ENCODE data around the gene PSKH1. TPM values are rescaled to one million over a fixed set of nuclear protein-coding genes. Genes with fewer than 3 reads are reported as not detected.

The PSKH1 gene
- total RNA-seq, 1 donor from 2014 or later: 44.5 TPM

DNA sequence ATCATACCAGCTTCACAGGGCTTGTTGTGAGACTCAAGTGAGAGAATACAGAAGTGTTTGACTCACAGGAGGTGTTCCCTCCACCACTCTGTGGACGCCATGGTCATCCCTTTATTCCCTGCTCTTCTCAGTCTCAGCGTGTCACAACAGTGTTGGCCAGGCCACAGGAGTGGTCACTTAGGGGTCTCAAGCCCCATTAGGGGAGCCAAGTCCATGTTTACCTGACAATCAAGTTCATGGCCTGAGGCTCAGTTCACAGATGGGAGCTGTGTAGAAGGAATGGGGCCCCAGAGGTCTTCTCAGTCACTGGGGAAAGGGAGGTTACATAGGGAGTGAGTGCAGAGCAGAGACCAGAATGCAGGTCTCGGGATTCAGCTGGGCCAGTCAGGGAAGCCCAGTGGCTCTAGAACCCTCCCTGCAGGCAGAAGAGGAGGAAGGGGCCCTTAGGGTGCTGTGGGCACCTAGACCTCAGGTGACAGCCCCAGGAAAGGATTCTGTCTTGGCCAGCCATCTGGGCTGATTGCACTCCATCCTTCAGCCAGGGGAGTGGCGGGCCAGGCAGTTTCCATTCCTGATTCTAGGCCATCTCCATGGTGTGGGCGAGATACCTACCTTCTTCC is 36.0 kb upstream of the PSKH1 start:
- Mint-ChIP-seq H3K27ac (peak overlapping the region; percentile 54), H3K36me3 (peaks cover 8% of the 10 kb centered on the region), H3K4me1 (peaks cover 10% of the 10 kb centered on the region), H3K27me3 (ENCODE audit: low read depth) (no peaks in the 10 kb centered on the region), H3K9me3 (no peaks in the 10 kb centered on the region), H3K4me3 (no peak overlapping the region)
- TF ChIP-seq, protein P1, sequence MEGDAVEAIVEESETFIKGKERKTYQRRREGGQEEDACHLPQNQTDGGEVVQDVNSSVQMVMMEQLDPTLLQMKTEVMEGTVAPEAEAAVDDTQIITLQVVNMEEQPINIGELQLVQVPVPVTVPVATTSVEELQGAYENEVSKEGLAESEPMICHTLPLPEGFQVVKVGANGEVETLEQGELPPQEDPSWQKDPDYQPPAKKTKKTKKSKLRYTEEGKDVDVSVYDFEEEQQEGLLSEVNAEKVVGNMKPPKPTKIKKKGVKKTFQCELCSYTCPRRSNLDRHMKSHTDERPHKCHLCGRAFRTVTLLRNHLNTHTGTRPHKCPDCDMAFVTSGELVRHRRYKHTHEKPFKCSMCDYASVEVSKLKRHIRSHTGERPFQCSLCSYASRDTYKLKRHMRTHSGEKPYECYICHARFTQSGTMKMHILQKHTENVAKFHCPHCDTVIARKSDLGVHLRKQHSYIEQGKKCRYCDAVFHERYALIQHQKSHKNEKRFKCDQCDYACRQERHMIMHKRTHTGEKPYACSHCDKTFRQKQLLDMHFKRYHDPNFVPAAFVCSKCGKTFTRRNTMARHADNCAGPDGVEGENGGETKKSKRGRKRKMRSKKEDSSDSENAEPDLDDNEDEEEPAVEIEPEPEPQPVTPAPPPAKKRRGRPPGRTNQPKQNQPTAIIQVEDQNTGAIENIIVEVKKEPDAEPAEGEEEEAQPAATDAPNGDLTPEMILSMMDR (IDR thresholded peaks at IDR 0.05; ENCODE audit: unreplicated experiment): no peak
- DNase-seq (ENCODE audit: low spot score in 2 of 2, unreplicated experiment in 2 of 2): no peak

DNA sequence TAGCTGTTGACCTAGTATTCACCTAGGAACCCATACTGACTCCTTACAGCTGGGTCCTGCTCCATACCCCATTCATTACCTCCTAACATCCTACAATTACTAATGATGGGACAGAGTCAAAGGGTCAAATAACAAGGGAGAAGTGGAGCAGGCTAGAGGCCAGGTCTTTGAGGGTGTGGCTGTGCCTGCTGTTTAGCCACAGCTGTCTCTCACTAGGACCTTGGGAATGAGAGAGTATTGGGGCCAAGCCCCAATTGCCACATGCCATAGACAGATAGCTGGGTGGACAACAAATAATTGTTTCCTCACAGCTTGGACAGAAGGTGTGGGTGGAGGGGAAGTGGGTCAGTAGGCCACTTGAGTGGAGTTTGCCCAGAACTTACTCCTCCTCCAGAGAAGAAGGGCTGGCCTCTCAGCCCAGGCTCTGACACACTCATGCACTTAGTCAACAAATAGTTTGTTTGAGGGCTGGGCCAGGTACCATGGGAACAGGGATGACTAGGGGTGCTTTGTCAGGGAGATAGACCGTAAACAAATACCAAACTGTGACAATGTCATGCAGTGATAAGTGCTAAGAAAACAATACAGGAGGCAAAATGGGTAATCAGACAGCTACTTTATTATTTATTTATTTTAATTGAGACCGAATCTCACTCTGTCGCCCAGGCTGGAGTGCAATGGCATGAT is 35.4 kb upstream of the PSKH1 start:
- peaks cover 10% of the 10 kb centered on the region for H3K4me1 Mint-ChIP-seq
- H3K36me3 Mint-ChIP-seq: peaks cover 8% of the 10 kb centered on the region
- no peak overlapping the region for H3K4me3 Mint-ChIP-seq
- H3K27ac Mint-ChIP-seq: peak overlapping the region; percentile 58
- H3K27me3 Mint-ChIP-seq (ENCODE audit: low read depth): no peaks in the 10 kb centered on the region
- DNase-seq (ENCODE audit: low spot score in 2 of 2, unreplicated experiment in 2 of 2): no peak
- no peaks in the 10 kb centered on the region for H3K9me3 Mint-ChIP-seq
- TF ChIP-seq, protein P1 (IDR thresholded peaks at IDR 0.05; ENCODE audit: unreplicated experiment): no peak

DNA sequence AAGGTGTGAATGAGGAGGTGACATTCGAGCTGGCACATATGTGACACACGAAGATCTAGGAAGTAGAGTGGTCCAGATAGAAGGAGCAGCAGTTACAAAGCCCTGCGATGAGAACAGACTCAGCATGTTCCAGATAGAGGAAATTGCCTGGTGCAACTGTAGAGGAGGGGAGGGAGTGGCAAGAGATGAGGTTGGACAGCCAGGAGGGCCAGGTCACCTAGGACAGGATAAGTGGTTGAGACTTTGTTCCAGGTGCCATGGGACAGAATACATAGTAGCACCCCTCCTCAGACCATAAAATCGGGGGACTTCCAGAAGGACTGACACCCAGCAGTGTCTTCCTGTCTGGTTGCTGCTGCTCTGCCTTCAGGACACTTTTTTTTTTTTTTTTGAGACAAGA is 34.6 kb upstream of the PSKH1 start:
- no peaks in the 10 kb centered on the region for H3K9me3 Mint-ChIP-seq
- no peak overlapping the region for H3K4me3 Mint-ChIP-seq

DNA sequence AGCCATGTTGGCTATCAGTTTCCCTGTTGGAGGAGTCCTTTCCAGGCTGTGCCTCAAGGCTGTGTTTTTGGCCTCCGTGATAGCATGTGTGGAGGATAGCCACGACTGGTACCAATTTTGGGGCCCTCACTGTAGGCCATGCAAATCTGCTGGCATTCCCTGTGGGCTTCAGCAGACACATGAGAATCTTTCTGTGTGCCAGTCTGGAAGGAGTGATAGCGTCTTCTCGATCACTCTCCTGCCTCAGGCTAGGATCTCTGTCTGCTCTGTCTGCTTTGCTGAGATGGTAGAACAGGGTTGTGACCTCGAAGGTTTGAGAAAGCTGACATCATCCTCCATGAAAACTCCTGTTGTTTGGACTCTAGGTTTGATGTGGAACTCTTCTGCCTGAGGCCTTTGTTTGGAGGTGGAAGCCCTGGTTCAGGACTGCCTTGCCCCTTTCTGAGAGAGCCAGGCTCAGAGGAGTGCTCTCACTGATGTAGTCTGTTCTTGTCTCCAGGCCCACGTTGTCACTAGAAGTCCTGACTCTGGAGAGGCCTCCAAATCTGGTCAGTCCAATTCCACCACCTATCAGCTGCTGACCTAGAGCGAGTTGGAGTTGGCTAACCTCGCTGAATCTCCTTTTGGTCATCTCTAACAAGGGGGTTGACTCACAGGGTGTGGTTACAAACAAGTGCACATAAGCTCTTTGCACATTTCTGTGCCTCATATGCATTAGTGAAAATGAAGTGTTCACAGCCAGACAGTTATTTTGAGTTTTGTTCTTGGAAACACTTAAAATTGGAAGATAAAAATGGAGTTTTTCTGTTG is 32.3 kb upstream of the PSKH1 start:
- TF ChIP-seq, protein P1 (IDR thresholded peaks at IDR 0.05; ENCODE audit: unreplicated experiment): no peak
- no peak overlapping the region for H3K4me3 Mint-ChIP-seq
- no peak overlapping the region for H3K27ac Mint-ChIP-seq
- no peaks in the 10 kb centered on the region for H3K9me3 Mint-ChIP-seq
- H3K36me3 Mint-ChIP-seq: peaks cover 5% of the 10 kb centered on the region
- peaks cover 4% of the 10 kb centered on the region for H3K4me1 Mint-ChIP-seq
- H3K27me3 Mint-ChIP-seq (ENCODE audit: low read depth): no peaks in the 10 kb centered on the region
- DNase-seq (ENCODE audit: low spot score in 2 of 2, unreplicated experiment in 2 of 2): no peak

More for the DNA sequence above, 34.6 kb upstream of the PSKH1 start:
- TF ChIP-seq, protein P1 (IDR thresholded peaks at IDR 0.05; ENCODE audit: unreplicated experiment): no peak
- Mint-ChIP-seq H3K27ac (no peak overlapping the region), H3K4me1 (peaks cover 10% of the 10 kb centered on the region), H3K36me3 (peaks cover 8% of the 10 kb centered on the region), H3K27me3 (ENCODE audit: low read depth) (no peaks in the 10 kb centered on the region)
- no peak for DNase-seq (ENCODE audit: low spot score in 2 of 2, unreplicated experiment in 2 of 2)

DNA sequence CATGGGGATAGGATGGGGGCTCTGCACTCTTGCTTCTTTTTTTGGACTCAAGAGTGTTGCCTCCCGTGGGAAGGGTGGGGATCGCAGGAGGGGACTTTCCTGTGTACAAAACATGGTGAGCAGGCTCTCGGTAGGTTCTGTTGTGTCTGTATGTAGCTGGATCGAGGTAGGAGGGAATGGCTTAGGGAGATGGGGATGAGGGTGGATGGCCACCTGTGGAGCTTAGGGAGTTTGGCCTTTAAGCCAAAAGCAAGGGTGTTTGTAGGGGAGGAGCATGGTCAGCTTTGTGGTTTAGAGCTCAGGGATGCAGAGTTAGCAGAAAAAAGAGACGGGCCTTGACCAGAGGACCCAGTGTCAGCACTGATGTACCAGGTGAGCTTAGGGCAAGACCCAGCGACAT is 31.2 kb upstream of the PSKH1 start:
- Mint-ChIP-seq H3K36me3 (peaks cover 5% of the 10 kb centered on the region), H3K4me3 (no peak overlapping the region), H3K9me3 (no peaks in the 10 kb centered on the region), H3K27me3 (ENCODE audit: low read depth) (no peaks in the 10 kb centered on the region), H3K27ac (no peak overlapping the region), H3K4me1 (peaks cover 3% of the 10 kb centered on the region)
- TF ChIP-seq, protein P1 (IDR thresholded peaks at IDR 0.05; ENCODE audit: unreplicated experiment): no peak
- DNase-seq (ENCODE audit: low spot score in 2 of 2, unreplicated experiment in 2 of 2): no peak

All from mesothelial cell of epicardium (in vitro differentiated cells).